Endothelial cell (in vitro differentiated cells): ENCODE results near the gene GGT5. TPM values are rescaled to one million over a fixed set of nuclear protein-coding genes. Genes with fewer than 3 reads are reported as not detected.

Source experiments
- DNase-seq: peaks from one replicate; pipeline ENCODE4 v3.0.0; 2021; ENCODE audit warnings: low spot score
- H3K27ac Mint-ChIP-seq: one replicate; pipeline ENCODE4 v1.8.0; 2021; ENCODE audit warnings: mixed read lengths, inconsistent platforms; ENCODE audit not compliant: unreplicated experiment
- H3K27me3 Mint-ChIP-seq: one replicate; pipeline ENCODE4 v1.8.0; 2021; ENCODE audit warnings: mild to moderate bottlenecking, moderate library complexity, mixed read lengths, inconsistent platforms; ENCODE audit not compliant: unreplicated experiment
- H3K36me3 Mint-ChIP-seq: one replicate; pipeline ENCODE4 v1.8.0; 2021; ENCODE audit warnings: mild to moderate bottlenecking, low read depth, mixed read lengths, inconsistent platforms; ENCODE audit not compliant: unreplicated experiment
- H3K4me1 Mint-ChIP-seq: one replicate; pipeline ENCODE4 v1.8.0; 2021; ENCODE audit warnings: mild to moderate bottlenecking, mixed read lengths, inconsistent platforms; ENCODE audit not compliant: unreplicated experiment
- H3K4me3 Mint-ChIP-seq: one replicate; pipeline ENCODE4 v1.8.0; 2021; ENCODE audit warnings: mild to moderate bottlenecking, mixed read lengths, inconsistent platforms; ENCODE audit not compliant: unreplicated experiment
- H3K9me3 Mint-ChIP-seq: one replicate; pipeline ENCODE4 v1.8.0; 2021; ENCODE audit warnings: mixed read lengths, inconsistent platforms; ENCODE audit not compliant: unreplicated experiment
- CTCF ChIP-seq: fragments of 200-600 bp; sonication (generic); IDR thresholded peaks from one replicate; pipeline ENCODE4 v1.5.0; 2021; ENCODE audit warnings: antibody characterized with exemption; ENCODE audit not compliant: unreplicated experiment
- total RNA-seq: library from RNA; stranded (reverse); fragmentation: NEBNext Ultra II Directional; extraction: Animal tissue kit (Norgen Biotek cat#: 25700); gene quantifications from one replicate; pipeline ENCODE4 v1.2.1, GENCODE V29; 2021; ENCODE audit not compliant: unreplicated experiment

GGT5 gene
- total RNA-seq, 1 donor from 2014 or later, result 1.6 TPM

GRCh38 chr22:24178502-24179440, 66.1 kb downstream of the GGT5 start:
- Mint-ChIP-seq H3K27me3 (peaks cover 3% of the 10 kb centered on the region), H3K4me3 (no peak overlapping the region), H3K9me3 (no peaks in the 10 kb centered on the region), H3K27ac (peak overlapping the region; percentile 52), H3K36me3 (peaks cover 4% of the 10 kb centered on the region), H3K4me1 (peaks cover 8% of the 10 kb centered on the region)
- no peak for DNase-seq
- TF ChIP-seq CTCF, result peak; percentile 19

GRCh38 chr22:24178021-24178431, 66.9 kb downstream of the GGT5 start:
- Mint-ChIP-seq H3K4me1 (peaks cover 8% of the 10 kb centered on the region), H3K27me3 (peaks cover 3% of the 10 kb centered on the region), H3K4me3 (no peak overlapping the region), H3K27ac (no peak overlapping the region), H3K36me3 (peaks cover 4% of the 10 kb centered on the region), H3K9me3 (no peaks in the 10 kb centered on the region)
- no peak for DNase-seq
- TF ChIP-seq CTCF, result no peak

- Mint-ChIP-seq H3K4me3 (no peak overlapping the region), H3K27ac (no peak overlapping the region), H3K36me3 (peaks cover 4% of the 10 kb centered on the region), H3K27me3 (peaks cover 3% of the 10 kb centered on the region), H3K9me3 (no peaks in the 10 kb centered on the region), H3K4me1 (peaks cover 8% of the 10 kb centered on the region)
- no peak for TF ChIP-seq CTCF
- no peak for DNase-seq
Measured at GRCh38 chr22:24177456-24177855, 67.4 kb downstream of the GGT5 start.

GRCh38 chr22:24177045-24177444, 67.8 kb downstream of the GGT5 start:
- H3K27me3 Mint-ChIP-seq, result peaks cover 3% of the 10 kb centered on the region
- no peak overlapping the region for H3K4me3 Mint-ChIP-seq
- H3K4me1 Mint-ChIP-seq, result peaks cover 8% of the 10 kb centered on the region
- H3K36me3 Mint-ChIP-seq, result peaks cover 4% of the 10 kb centered on the region
- no peak overlapping the region for H3K27ac Mint-ChIP-seq
- TF ChIP-seq CTCF, result no peak
- no peak for DNase-seq
- no peaks in the 10 kb centered on the region for H3K9me3 Mint-ChIP-seq

- no peak for DNase-seq
- Mint-ChIP-seq H3K36me3 (peaks cover 4% of the 10 kb centered on the region), H3K27ac (no peak overlapping the region), H3K4me3 (no peak overlapping the region), H3K4me1 (peaks cover 8% of the 10 kb centered on the region), H3K27me3 (peaks cover 3% of the 10 kb centered on the region), H3K9me3 (no peaks in the 10 kb centered on the region)
- TF ChIP-seq CTCF, result no peak
Measured at GRCh38 chr22:24176630-24177029, 68.3 kb downstream of the GGT5 start.
